AG04450 (cell line): ENCODE results near the gene S100Z. TPM values are rescaled to one million over a fixed set of nuclear protein-coding genes. Genes with fewer than 3 reads are reported as not detected.

Experiments
- CTCF ChIA-PET: fragments of 300-600, 350-600 bp; formaldehyde crosslinking; extraction: SDS; loops from one replicate; lab custom pipeline; 2022; ENCODE audit warnings: antibody characterized with exemption, inconsistent platforms; lab: Charles Lee
- POLR2A ChIA-PET: fragments of 350-600 bp; formaldehyde crosslinking; extraction: SDS; loops from one replicate; lab custom pipeline; 2021; ENCODE audit warnings: antibody characterized with exemption, inconsistent platforms; lab: Yijun Ruan, JAX
- DNase-seq: peaks from one replicate; pipeline ENCODE4 v3.0.0-alpha.2; 2011; ENCODE audit warnings: low read depth, low spot score
- H3K27ac ChIP-seq: one replicate; pipeline ENCODE4 v1.5.1; 2012; ENCODE audit warnings: low read depth, low read length, control low read depth
- H3K27me3 ChIP-seq: one replicate; pipeline ENCODE4 v1.6.0; 2012; ENCODE audit warnings: low read length; ENCODE audit not compliant: control insufficient read depth, insufficient read depth
- H3K4me3 ChIP-seq: 2 replicates; pipeline ENCODE4 v1.5.1; 2011; ENCODE audit warnings: mild to moderate bottlenecking, low read depth, low read length, control low read depth
- H3K9me3 ChIP-seq: 2 replicates; pipeline ENCODE4 v1.5.1; 2012; ENCODE audit warnings: low read length; ENCODE audit not compliant: control insufficient read depth, insufficient read depth
- CTCF ChIP-seq: IDR thresholded peaks from 2 replicates; pipeline ENCODE4 v1.5.1; 2011; ENCODE audit warnings: low read depth, low read length, control low read depth, inconsistent platforms
- polyA plus RNA-seq: library from polyadenylated mRNA; depleted of rRNA; stranded (reverse); fragments of >200 nt; gene quantifications from 2 replicates; pipeline ENCODE4 v1.2.3, GENCODE V29; 2011

Gene S100Z
- polyA plus RNA-seq, 1 experiment, result not detected

- no peak overlapping the region for H3K4me3 ChIP-seq
- no peak overlapping the region for H3K27ac ChIP-seq
- no peak for DNase-seq
- no peaks in the 10 kb centered on the region; the same call in 1 of the 2 replicates for H3K9me3 ChIP-seq
- H3K27me3 ChIP-seq, result no peaks in the 10 kb centered on the region
- TF ChIP-seq CTCF, result no peak
- CTCF ChIA-PET, result interaction anchor here (0.6 to 4.2 kb wide), 2 partner anchors 30 to 688 kb away, joined by 3 to 27 read pairs; partner anchors contain the start of gene WDR41
- POLR2A ChIA-PET, result no interaction called here
Observed at GRCh38 chr5:76804266-76804665, 45.5 kb upstream of the S100Z start.

GRCh38 chr5:76805821-76806505 lies 43.9 kb upstream of the S100Z start:
- ChIA-PET POLR2A (interaction anchor here (0.6 to 3.7 kb wide), 11 partner anchors 9 to 463 kb away, joined by 3 to 33 read pairs (median 3); no protein-coding TSS in a partner anchor), CTCF (interaction anchor here (0.7 to 4.2 kb wide), 4 partner anchors 14 to 205 kb away, joined by 3 to 27 read pairs (median 4); no protein-coding TSS in a partner anchor)
- Histone ChIP-seq H3K27ac (peak overlapping the region; percentile 89), H3K9me3 (no peaks in the 10 kb centered on the region; the same call in 1 of the 2 replicates), H3K4me3 (peak overlapping the region; percentile 12; the same call in 1 of the 2 replicates), H3K27me3 (no peaks in the 10 kb centered on the region)
- TF ChIP-seq CTCF, result no peak
- peak; percentile 96 for DNase-seq

GRCh38 chr5:76807296-76807695 lies 42.5 kb upstream of the S100Z start:
- H3K4me3 ChIP-seq, result no peak overlapping the region
- H3K27me3 ChIP-seq, result no peaks in the 10 kb centered on the region
- DNase-seq, result no peak
- H3K27ac ChIP-seq, result no peak overlapping the region
- no peak for TF ChIP-seq CTCF
- H3K9me3 ChIP-seq, result no peaks in the 10 kb centered on the region; the same call in 1 of the 2 replicates
- ChIA-PET POLR2A (interaction anchor here (0.7 to 3.7 kb wide), 5 partner anchors 8 to 68 kb away, joined by 3 to 33 read pairs (median 4); no protein-coding TSS in a partner anchor), CTCF (interaction anchor here (0.6 to 4.2 kb wide), 8 partner anchors 11 to 207 kb away, joined by 3 to 27 read pairs (median 3); partner anchors contain the start of gene F2RL1)

GRCh38 chr5:76808141-76808691 lies 41.6 kb upstream of the S100Z start:
- TF ChIP-seq CTCF, result no peak
- no peak overlapping the region for H3K4me3 ChIP-seq
- H3K27ac ChIP-seq, result no peak overlapping the region
- no peaks in the 10 kb centered on the region; the same call in 1 of the 2 replicates for H3K9me3 ChIP-seq
- CTCF ChIA-PET, result interaction anchor here (1.1 to 4.2 kb wide), 4 partner anchors 10 to 206 kb away, joined by 3 to 27 read pairs (median 4); partner anchors contain the start of gene F2RL1
- DNase-seq, result no peak
- POLR2A ChIA-PET, result interaction anchor here (0.7 to 3.7 kb wide), 2 partner anchors 17 to 69 kb away, joined by 4 to 33 read pairs; no protein-coding TSS in a partner anchor
- no peaks in the 10 kb centered on the region for H3K27me3 ChIP-seq
